Psoas muscle (tissue), 8 donors: Measurements from ENCODE around the gene KNOP1. TPM values are rescaled to one million over a fixed set of nuclear protein-coding genes. Genes with fewer than 3 reads are reported as not detected.

ENCODE experiments used
- ATAC-seq, 4 donors: fragments of 200-7000 bp; cut with Tn5 transposase; one replicate each; pipeline ENCODE4 v1.9.1; 2020; ENCODE audit warnings: moderate library complexity in 3 of 4, mild to moderate bottlenecking in 2 of 4
- DNase-seq, 2 donors: peaks; one replicate each; pipeline ENCODE4 v3.0.0-alpha.2; 2020
- H3K27ac ChIP-seq: fragments of 200-600 bp; one replicate; pipeline ENCODE4 v1.8.0; 2022
- H3K27me3 ChIP-seq, 3 donors: fragments of 200-600 bp in 1 of 3; one replicate each; pipeline versions ENCODE4 v1.6.1 to v1.8.0; 2013 to 2022; ENCODE audit warnings: low read length in 2 of 3, mild to moderate bottlenecking in 2 of 3, moderate library complexity in 1 of 3; ENCODE audit not compliant: insufficient read depth in 3 of 3
- H3K36me3 ChIP-seq, 2 donors: fragments of 200-600 bp in 1 of 2; one replicate each; pipeline versions ENCODE4 v1.6.1 to v1.8.0; 2013 to 2022; ENCODE audit warnings: low read depth in 1 of 2, mild to moderate bottlenecking in 1 of 2, moderate library complexity in 1 of 2; ENCODE audit not compliant: insufficient read depth in 1 of 2
- H3K4me1 ChIP-seq: fragments of 200-600 bp; one replicate; pipeline ENCODE4 v1.8.0; 2022
- H3K4me3 ChIP-seq: fragments of 200-600 bp; one replicate; pipeline ENCODE4 v1.8.0; 2022; ENCODE audit warnings: mild to moderate bottlenecking
- H3K9me3 ChIP-seq: fragments of 200-600 bp; one replicate; pipeline ENCODE4 v1.8.0; 2022
- CTCF ChIP-seq: fragments of 200-600 bp; IDR thresholded peaks from one replicate; pipeline ENCODE4 v1.8.0; 2022; ENCODE audit warnings: antibody characterized with exemption
- WGBS, 3 donors: extraction: QIAGEN DNeasy Blood & Tissue Kit; methylation state at CpG; one replicate each; pipeline versions ENCODE4 v1.1.6 to v1.1.7; 2013; 5-methylcytosine and 5-hydroxymethylcytosine counted together
- intact Hi-C, 2 donors: fragments of 100-400 bp; cut with DNase I; formaldehyde crosslinking; loops; one replicate each; pipeline versions ENCODE4 v1.11.0 to v1.14.2; 2022
- polyA plus RNA-seq, 3 donors: library from polyadenylated mRNA; stranded (reverse); fragments of 200-250 nt; gene quantifications; one replicate each; pipeline ENCODE4 v1.2.3, GENCODE V29; 2013
- total RNA-seq, 4 donors: library from RNA; stranded (reverse); fragmentation: NEBNext Ultra II Directional in 2 of 4; extraction: Animal tissue kit (Norgen Biotek cat#: 25700) in 2 of 4; gene quantifications; one replicate each; pipeline versions ENCODE4 v1.2.1 to v1.2.4, GENCODE V29; 2021 to 2023
- donor health status: healthy with polysubstance abuse.
- donor health status: DM: no; HTN: no; CAD: no; lungs with moderate emphysema.
- donor health status: Bipolar disorder and iron deficiency.
- donor health status: healthy.
- donor health status: DM: yes; HTN: yes; CAD: no.
- donor health status: DM: no; HTN: no; CAD: no.
- donor health status: DM: no; HTN: no; CAD: no.
- donor health status: DM: yes; HTN: yes; CAD: no.

KNOP1 gene
- total and polyA plus RNA-seq, 7 donors = 5.9 to 14.7 (median 9.5) TPM

GRCh38 chr16:19710991-19711545 is 7.0 kb downstream of the KNOP1 start:
- ATAC-seq (no peak), DNase-seq (no peak)
- intact Hi-C loops = no loop called here
- no peak for TF ChIP-seq CTCF
- no peaks in the 10 kb centered on the region for H3K27me3 ChIP-seq
- peak overlapping the region; percentile 48 for H3K27ac ChIP-seq
- no peaks in the 10 kb centered on the region for H3K4me1 ChIP-seq
- H3K4me3 ChIP-seq = no peak overlapping the region
- peaks cover 4 to 72% of the 10 kb centered on the region in 2 donors for H3K36me3 ChIP-seq
- H3K9me3 ChIP-seq = no peaks in the 10 kb centered on the region
- 53 to 76% (median 66%) methylated on average over 13 of the region's 13 CpGs for WGBS, 3 donors

GRCh38 chr16:19710191-19710908 is 7.7 kb downstream of the KNOP1 start:
- WGBS, 3 donors = 67 to 83% (median 77%) methylated on average over 23 of the region's 23 CpGs
- Histone ChIP-seq H3K36me3 (peaks cover 4 to 76% of the 10 kb centered on the region in 2 donors), H3K9me3 (no peaks in the 10 kb centered on the region), H3K4me3 (no peak overlapping the region), H3K27ac (peak overlapping the region; percentile 48), H3K27me3 (no peaks in the 10 kb centered on the region), H3K4me1 (no peaks in the 10 kb centered on the region)
- TF ChIP-seq CTCF = no peak
- peak in 2 of 4 donors; percentile 21 to 22 for ATAC-seq
- intact Hi-C loops = no loop called here
- no peak for DNase-seq

- intact Hi-C loops = no loop called here
- Histone ChIP-seq H3K36me3 (peaks cover 4 to 76% of the 10 kb centered on the region in 2 donors), H3K27ac (peak overlapping the region; percentile 48), H3K4me3 (no peak overlapping the region), H3K27me3 (no peaks in the 10 kb centered on the region), H3K4me1 (peaks cover 4% of the 10 kb centered on the region), H3K9me3 (no peaks in the 10 kb centered on the region)
- ATAC-seq (no peak), DNase-seq (no peak)
- 94% methylated on average over 22 of the region's 22 CpGs for WGBS, 3 donors
- TF ChIP-seq CTCF = no peak
Measured at GRCh38 chr16:19709381-19710136, 8.5 kb downstream of the KNOP1 start.

GRCh38 chr16:19708296-19709205 is 9.5 kb downstream of the KNOP1 start:
- Histone ChIP-seq H3K27me3 (no peaks in the 10 kb centered on the region), H3K4me1 (peaks cover 6% of the 10 kb centered on the region), H3K36me3 (peaks cover under 1 to 72% of the 10 kb centered on the region in 2 donors), H3K4me3 (no peak overlapping the region), H3K27ac (peak overlapping the region; percentile 23), H3K9me3 (no peaks in the 10 kb centered on the region)
- intact Hi-C loops = no loop called here
- TF ChIP-seq CTCF = no peak
- ATAC-seq (no peak), DNase-seq (no peak)
- WGBS, 3 donors = 71 to 73% (median 72%) methylated on average over 18 of the region's 18 CpGs
